Right lobe of liver (tissue), 4 donors: ENCODE data around the gene MTHFD1L.

Experiments
- POLR2A ChIP-seq: fragments of 450-650 bp; IDR thresholded peaks from one replicate; pipeline ENCODE4 v1.6.1; 2017; ENCODE audit warnings: antibody characterized with exemption, mild to moderate bottlenecking
- TF ChIP-seq, protein P1 (sequence below), 4 donors: fragments of 200-600 bp in 3 of 4; fragments of 450-650 bp in 1 of 4; IDR thresholded peaks; one replicate each; pipeline versions ENCODE4 v1.5.1 to v1.8.0; 2016 to 2022; ENCODE audit warnings: antibody characterized with exemption in 4 of 4, mild to moderate bottlenecking in 2 of 4
- donor health status: DM: no; HTN: no; CAD: no.
- donor health status: DM: no; HTN: no; CAD: no.
- donor health status: DM: no; HTN: yes; CAD: no.

DNA sequence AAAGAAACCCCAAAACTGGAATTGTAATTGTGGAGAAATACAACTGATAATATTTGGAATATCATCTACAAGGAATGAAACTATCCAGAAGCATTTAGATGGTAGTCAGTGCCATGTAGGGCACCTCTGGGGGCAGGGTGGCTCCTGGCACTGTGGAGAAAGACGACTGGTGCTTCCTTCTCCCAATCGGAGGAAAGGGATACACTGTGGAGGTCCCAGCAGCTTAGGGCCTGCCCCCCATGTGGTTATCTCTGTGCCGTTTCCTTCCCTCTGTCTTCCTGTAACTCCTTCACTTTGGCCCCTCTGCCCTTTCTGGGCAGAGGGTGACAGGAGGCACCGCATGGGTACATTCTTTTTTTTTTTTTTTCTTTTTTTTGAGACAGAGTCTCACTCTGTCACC is 178.4 kb downstream of the MTHFD1L start:
- TF ChIP-seq, protein P1, sequence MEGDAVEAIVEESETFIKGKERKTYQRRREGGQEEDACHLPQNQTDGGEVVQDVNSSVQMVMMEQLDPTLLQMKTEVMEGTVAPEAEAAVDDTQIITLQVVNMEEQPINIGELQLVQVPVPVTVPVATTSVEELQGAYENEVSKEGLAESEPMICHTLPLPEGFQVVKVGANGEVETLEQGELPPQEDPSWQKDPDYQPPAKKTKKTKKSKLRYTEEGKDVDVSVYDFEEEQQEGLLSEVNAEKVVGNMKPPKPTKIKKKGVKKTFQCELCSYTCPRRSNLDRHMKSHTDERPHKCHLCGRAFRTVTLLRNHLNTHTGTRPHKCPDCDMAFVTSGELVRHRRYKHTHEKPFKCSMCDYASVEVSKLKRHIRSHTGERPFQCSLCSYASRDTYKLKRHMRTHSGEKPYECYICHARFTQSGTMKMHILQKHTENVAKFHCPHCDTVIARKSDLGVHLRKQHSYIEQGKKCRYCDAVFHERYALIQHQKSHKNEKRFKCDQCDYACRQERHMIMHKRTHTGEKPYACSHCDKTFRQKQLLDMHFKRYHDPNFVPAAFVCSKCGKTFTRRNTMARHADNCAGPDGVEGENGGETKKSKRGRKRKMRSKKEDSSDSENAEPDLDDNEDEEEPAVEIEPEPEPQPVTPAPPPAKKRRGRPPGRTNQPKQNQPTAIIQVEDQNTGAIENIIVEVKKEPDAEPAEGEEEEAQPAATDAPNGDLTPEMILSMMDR (IDR thresholded peaks at IDR 0.05) = no peak
- TF ChIP-seq POLR2A = no peak
